GM12874 (cell line): ENCODE measurements around the gene KCNH8.

Experiments
- CTCF ChIP-seq: IDR thresholded peaks from 2 replicates; pipeline ENCODE4 v1.5.1; 2011; ENCODE audit warnings: low read depth, mild to moderate bottlenecking, control low read depth, low read length, moderate library complexity; ENCODE audit not compliant: insufficient read depth

The KCNH8 gene

GRCh38 chr3:19256313-19256712 lies 108.0 kb downstream of the KCNH8 start:
- no peak for TF ChIP-seq CTCF

DNA sequence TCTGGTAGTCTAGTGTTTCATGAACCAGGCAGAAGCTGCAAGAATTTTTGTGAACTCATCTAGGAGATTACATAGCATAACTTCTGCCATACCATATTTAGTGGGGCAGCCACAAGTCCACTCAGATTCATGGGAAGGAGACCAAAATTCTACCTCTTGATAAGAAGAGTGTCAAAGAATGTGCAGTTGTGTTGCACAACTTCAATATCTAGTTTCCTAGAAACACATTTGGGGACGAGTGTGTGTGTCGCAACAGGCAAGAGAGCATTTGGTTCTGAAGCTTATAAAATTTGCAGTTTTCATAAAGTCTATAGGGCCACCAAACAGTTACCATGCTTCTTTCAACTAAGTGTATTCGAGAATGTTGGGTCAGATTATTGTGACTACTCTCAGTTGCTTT lies 115.3 kb downstream of the KCNH8 start:
- no peak for TF ChIP-seq CTCF

DNA sequence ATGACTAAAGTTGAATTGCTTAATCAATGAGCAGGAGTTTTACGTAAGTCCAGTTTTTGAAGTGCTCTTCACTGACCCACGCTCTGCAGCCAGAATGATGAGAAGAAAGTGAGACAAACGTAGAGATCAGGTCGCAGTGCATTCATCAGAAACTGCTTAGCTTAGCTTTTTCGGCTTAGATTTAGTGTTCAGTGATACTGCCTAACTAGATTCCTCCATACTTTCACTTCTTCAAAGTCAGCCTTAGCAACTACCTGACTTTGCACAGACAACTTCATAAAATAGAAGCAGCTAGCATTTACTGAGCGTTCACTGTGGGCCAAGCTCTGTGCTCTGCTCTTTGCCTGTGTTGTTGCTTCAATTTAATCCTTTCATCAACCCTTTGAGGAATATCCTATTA lies 116.1 kb downstream of the KCNH8 start:
- TF ChIP-seq CTCF = no peak

- no peak for TF ChIP-seq CTCF
Measured at GRCh38 chr3:19267040-19267439, 118.7 kb downstream of the KCNH8 start.

- TF ChIP-seq CTCF = no peak
Measured at GRCh38 chr3:19270481-19270880, 122.2 kb downstream of the KCNH8 start.

DNA sequence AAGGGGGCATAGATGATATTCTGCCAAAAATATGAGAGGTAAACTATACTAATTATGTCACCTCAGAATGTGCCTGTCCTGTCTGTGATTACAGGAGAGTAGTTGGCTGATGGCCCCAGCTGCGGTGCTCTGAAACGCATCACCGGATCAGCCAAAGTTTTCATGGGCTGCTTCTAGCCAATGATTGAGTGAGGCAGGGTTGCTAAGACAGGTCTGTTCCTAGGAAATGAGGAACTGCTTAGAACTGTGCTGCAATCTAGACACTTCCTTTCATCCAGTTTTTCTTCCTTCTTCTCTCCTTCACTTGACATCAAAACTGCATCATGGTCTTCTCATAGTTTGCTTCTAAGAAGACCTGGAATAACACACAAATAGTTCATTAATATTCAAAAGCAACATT lies 124.0 kb downstream of the KCNH8 start:
- TF ChIP-seq CTCF = no peak

DNA sequence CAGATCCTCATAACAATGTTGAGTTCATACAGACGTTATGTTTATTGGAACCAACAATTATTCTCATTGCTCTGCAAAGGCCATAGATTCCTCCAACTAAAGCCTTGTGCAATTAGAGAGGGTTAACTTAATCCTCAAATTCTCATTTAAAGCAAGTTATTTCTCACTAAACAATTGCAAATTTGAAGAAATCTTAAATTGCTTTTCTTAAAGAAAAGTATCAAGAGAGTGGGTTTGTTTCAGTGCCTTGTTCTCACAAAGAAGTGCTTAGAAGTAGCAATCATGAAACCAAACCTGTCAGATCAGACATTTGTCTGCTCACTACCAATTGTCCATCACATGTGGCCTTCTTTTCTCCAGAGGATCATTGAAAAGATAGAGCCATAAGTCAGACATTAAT lies 124.8 kb downstream of the KCNH8 start:
- TF ChIP-seq CTCF = no peak

DNA sequence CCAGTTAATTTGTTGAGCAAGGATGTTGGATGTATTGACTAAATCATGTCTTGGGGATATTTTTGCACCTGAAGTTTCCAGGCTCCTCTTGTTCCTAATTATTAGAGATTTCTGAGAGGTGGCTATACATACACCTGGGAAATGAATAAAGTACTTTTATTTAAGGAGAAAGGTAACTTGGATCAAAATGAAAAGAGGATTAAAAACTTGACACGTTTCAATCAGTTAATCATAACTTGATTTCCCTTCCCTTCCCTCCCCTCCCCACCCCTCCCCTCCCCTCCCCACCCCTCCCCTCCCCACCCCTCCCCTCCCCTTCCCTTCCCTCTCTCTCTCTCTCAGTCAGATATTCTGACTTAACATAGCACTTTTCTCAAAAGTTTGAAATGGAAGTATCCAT lies 126.3 kb downstream of the KCNH8 start:
- no peak for TF ChIP-seq CTCF
